Activated CD4-positive, alpha-beta T cell treated with anti-CD3 and anti-CD28 coated beads, Interleukin-2, amount 10 ng/mL, durations not matched to agents 7 days and 5 days (primary cell): Measurements from ENCODE around the gene TRIM63. TPM values are rescaled to one million over a fixed set of nuclear protein-coding genes. Genes with fewer than 3 reads are reported as not detected.

Experiments
- CTCF ChIA-PET: fragments of 350-600 bp; sonication (Branson Sonifier 250); formaldehyde crosslinking; loops from one replicate; lab custom pipeline; 2021; ENCODE audit warnings: antibody characterized with exemption; lab: Charles Lee
- POLR2A ChIA-PET: fragments of 350-600 bp; sonication (Branson Sonifier 250); formaldehyde crosslinking; loops from one replicate; lab custom pipeline; 2021; ENCODE audit warnings: antibody characterized with exemption; lab: Charles Lee
- DNase-seq: peaks from one replicate; pipeline ENCODE4 v3.0.0-alpha.2; 2020
- H3K27ac Mint-ChIP-seq: one replicate; pipeline ENCODE4 v1.8.0; 2021; ENCODE audit warnings: mild to moderate bottlenecking, moderate library complexity, mixed read lengths
- H3K27me3 Mint-ChIP-seq: one replicate; pipeline ENCODE4 v1.8.0; 2021; ENCODE audit warnings: mixed read lengths
- H3K36me3 Mint-ChIP-seq: one replicate; pipeline ENCODE4 v1.8.0; 2021; ENCODE audit warnings: low read depth, mixed read lengths
- H3K4me1 Mint-ChIP-seq: one replicate; pipeline ENCODE4 v1.8.0; 2021; ENCODE audit warnings: mixed read lengths
- H3K4me3 Mint-ChIP-seq: one replicate; pipeline ENCODE4 v1.8.0; 2021; ENCODE audit warnings: mild to moderate bottlenecking, moderate library complexity, mixed read lengths
- H3K9me3 Mint-ChIP-seq: one replicate; pipeline ENCODE4 v1.8.0; 2021; ENCODE audit warnings: mixed read lengths
- total RNA-seq, 2 experiments: library from RNA; stranded (reverse); gene quantifications; one replicate each; pipeline ENCODE4 v1.2.3, GENCODE V29; 2021

Gene TRIM63
- total RNA-seq, 2 experiments from 2014 or later = 0.10 TPM

DNA sequence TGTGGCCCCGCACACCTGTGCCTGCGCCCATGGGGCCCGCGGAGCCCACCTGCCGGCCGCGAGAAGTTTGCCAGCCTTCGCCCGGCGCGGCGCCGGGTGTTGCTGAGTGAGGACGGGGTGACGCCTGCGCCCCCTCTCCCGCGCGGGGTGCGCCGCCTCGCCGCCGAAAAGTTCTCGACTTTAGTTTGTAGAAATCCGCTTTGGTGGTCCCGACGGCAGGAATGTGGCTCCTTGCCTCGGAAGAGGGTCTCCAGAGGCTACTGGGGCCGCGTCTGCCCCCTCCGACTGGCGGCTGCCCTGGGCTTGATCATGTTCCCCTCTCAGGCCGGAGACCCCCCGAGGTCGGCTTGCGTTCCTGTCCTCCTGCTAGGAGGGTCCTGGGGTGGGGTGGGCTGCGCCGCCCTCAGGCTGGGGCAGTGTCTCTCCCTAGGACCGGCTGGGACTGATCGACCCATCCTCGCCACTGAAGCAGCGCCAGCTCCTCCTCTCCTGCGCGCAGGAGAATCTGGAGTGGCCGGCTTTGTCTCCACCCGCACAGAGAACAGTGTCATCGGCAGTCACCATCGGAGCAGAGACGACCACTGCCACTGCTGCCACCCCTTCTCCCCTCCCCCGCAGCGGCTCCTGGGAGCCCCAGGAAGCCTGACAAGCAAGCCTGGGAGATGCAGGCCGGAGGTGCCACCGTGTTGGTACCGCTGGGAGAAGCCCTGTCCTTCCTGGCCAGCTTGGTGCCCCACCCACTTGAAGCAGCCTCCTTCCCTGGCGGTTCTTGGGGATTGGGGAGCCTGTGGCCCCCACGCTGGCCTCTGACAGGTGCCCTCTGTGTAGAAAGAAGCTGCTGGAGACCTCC, 21.0 kb downstream of the TRIM63 start:
- peaks cover 73% of the 10 kb centered on the region for H3K27me3 Mint-ChIP-seq
- ChIA-PET CTCF (interaction anchor here (0.6 to 1.3 kb wide), 5 partner anchors 8 to 456 kb away, joined by 3 to 6 read pairs (median 5); no protein-coding TSS in a partner anchor), POLR2A (no interaction called here)
- no peaks in the 10 kb centered on the region for H3K9me3 Mint-ChIP-seq
- no peak overlapping the region for H3K27ac Mint-ChIP-seq
- peaks cover 9% of the 10 kb centered on the region for H3K4me1 Mint-ChIP-seq
- H3K4me3 Mint-ChIP-seq = no peak overlapping the region
- no peak for DNase-seq
- no peaks in the 10 kb centered on the region for H3K36me3 Mint-ChIP-seq

DNA sequence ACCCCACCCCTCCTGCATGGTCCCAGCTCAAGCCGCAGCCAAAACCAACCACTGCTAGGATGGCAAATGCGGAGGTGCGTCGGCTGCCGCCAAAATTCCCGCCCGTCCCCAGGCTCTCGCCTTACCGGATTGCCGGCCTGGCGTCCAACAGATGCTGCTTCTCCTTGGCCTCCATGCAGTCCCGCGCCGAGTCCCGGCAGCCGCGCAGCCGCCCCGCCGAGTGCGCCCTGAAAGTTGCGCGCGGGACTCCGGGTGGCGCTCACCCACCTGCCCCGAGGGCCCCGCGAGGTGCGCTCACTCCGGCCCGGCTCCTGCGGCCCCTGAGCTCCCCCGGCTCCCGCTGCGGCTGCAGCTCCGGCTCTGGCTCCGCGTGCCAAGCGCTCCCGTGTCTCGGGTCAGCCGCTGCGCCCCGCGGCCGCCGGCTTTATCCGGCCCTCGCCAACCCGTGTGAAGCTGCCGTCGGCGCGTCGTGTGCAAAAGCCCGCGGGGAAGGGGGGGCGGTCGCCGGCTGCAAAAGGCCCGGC, 21.6 kb downstream of the TRIM63 start, which contains the start of gene SLC30A2:
SLC30A2 (minus strand) TSS at position 397 of the 524 bp plus-strand sequence; CDS start at position 175, 222 bp downstream.
- peaks cover 3% of the 10 kb centered on the region for H3K4me1 Mint-ChIP-seq
- POLR2A ChIA-PET = no interaction called here
- H3K27me3 Mint-ChIP-seq = peaks cover 67% of the 10 kb centered on the region
- no peak within 1 kb of the TSS for H3K4me3 Mint-ChIP-seq
- H3K9me3 Mint-ChIP-seq = no peaks in the 10 kb centered on the region
- no peak for DNase-seq
- no peak within 1 kb of the TSS for H3K27ac Mint-ChIP-seq
- CTCF ChIA-PET = interaction anchor here (0.6 to 2.3 kb wide), 4 partner anchors 11 to 456 kb away, joined by 4 to 9 read pairs (median 5); no protein-coding TSS in a partner anchor
- H3K36me3 Mint-ChIP-seq = no peaks in the 10 kb centered on the region

DNA sequence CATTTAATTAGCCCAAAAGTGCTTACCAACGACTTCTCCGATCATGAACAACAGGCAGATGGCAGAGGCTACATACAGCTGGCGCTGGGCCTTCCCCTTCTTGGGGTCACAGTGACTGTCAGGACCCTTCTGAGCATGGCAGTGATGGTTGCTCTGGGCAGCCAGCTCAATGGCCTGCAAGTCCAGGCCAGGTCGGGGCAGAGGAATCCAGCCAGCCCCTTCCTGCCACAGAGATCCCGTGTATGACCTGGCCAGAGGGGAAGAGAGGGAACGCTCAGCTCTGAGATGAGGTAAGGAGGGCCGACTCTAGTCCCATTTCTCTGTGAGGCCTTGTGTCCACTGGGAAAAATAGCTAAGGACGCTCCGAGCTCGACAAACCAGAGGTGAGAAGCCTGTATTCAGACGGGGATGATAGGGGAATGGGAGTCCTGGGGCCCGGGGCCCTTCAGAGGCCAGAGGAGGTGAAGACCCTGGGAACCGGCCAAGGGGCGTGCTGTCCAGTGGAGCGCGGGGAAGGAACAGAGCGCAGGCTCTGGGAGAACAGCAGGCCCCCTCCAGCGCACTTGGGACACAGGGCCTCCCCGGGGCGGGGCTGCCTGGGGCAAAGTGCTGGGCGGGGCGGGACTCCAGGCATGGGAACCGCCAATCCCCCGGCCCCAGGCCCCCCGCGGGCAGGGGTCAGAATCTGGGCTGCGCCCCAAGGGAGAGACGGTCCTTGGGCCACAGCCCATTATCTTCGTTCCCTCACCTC, 22.3 kb downstream of the TRIM63 start:
- Mint-ChIP-seq H3K4me3 (no peak overlapping the region), H3K27me3 (peaks cover 65% of the 10 kb centered on the region), H3K27ac (no peak overlapping the region), H3K9me3 (no peaks in the 10 kb centered on the region), H3K36me3 (no peaks in the 10 kb centered on the region), H3K4me1 (peaks cover 2% of the 10 kb centered on the region)
- POLR2A ChIA-PET = no interaction called here
- no peak for DNase-seq
- CTCF ChIA-PET = interaction anchor here (0.6 to 2.3 kb wide), 3 partner anchors 10 to 151 kb away, joined by 3 to 9 read pairs (median 8); no protein-coding TSS in a partner anchor

DNA sequence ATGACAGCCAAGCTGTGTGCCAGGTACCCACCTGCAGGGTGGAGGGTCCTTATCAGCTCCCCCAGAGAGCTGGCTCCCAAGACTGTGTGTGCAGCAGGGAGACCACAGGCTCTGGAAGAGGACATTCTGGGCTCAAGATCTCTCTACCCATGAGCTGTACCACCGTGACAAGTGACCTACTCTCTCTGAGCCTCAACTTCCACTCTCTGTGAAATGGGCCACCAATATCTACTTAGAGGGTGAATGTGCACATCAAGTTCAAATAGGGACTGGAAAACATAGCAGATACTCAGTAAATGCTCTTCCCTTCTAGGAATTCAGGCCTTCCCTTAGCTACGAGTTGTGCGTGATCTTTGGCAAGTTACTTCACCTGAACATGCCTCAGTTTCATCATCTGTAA, 23.0 kb downstream of the TRIM63 start:
- no peak for DNase-seq
- H3K4me1 Mint-ChIP-seq = peaks cover 2% of the 10 kb centered on the region
- no peaks in the 10 kb centered on the region for H3K9me3 Mint-ChIP-seq
- H3K36me3 Mint-ChIP-seq = no peaks in the 10 kb centered on the region
- ChIA-PET POLR2A (no interaction called here), CTCF (interaction anchor here (1.3 to 2.3 kb wide), 3 partner anchors 9 to 101 kb away, joined by 5 to 9 read pairs (median 8); no protein-coding TSS in a partner anchor)
- peaks cover 58% of the 10 kb centered on the region for H3K27me3 Mint-ChIP-seq
- H3K4me3 Mint-ChIP-seq = no peak overlapping the region
- no peak overlapping the region for H3K27ac Mint-ChIP-seq

DNA sequence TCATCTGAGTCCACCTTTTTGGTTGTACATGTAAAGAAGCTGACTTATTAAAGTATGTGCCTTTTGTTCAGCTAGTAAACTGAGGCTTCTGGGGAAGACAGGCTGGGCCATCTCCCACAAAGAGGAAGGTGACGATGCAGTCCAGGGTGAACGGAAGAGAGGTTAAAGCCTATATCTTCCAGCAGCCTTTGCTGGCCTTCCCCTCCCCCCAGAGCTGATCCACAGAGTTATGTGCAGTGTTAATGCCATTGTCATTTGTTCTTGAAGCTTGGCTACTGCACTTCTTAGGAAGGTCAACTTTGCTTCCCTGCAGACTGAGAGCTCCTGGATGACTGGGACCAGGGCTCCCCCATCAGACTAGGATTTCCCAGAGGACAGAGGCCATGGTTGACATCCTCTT, 23.7 kb downstream of the TRIM63 start:
- ChIA-PET POLR2A (no interaction called here), CTCF (interaction anchor here (0.6 to 2.3 kb wide), 4 partner anchors 8 to 844 kb away, joined by 4 to 9 read pairs (median 6); no protein-coding TSS in a partner anchor)
- Mint-ChIP-seq H3K9me3 (no peaks in the 10 kb centered on the region), H3K27ac (no peak overlapping the region), H3K4me1 (peaks cover 2% of the 10 kb centered on the region), H3K36me3 (no peaks in the 10 kb centered on the region), H3K4me3 (no peak overlapping the region), H3K27me3 (peaks cover 51% of the 10 kb centered on the region)
- DNase-seq = no peak

DNA sequence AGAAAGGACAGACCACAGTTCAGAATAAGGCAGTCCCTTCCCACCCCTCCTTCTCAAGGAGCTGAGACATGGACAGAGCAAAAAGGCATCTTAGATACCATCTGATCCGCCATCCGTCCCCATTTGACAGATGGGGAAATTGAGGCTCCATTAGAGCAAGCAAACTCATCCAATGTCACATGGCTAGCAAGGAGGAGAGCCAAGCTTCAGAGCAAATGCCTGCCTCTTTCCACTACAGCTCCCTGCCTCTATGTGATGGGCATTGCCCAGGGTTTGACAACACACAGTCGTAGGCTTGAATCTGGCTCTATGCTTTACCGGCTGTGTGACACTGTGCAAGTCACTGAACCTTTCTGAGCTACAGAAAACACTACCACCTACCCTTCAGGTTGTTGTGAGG, 25.5 kb downstream of the TRIM63 start:
- Mint-ChIP-seq H3K4me1 (peaks cover 2% of the 10 kb centered on the region), H3K9me3 (no peaks in the 10 kb centered on the region), H3K27me3 (peaks cover 35% of the 10 kb centered on the region), H3K27ac (no peak overlapping the region), H3K4me3 (no peak overlapping the region), H3K36me3 (no peaks in the 10 kb centered on the region)
- DNase-seq = no peak
- POLR2A ChIA-PET = no interaction called here
- CTCF ChIA-PET = interaction anchor here (1.1 to 1.9 kb wide), 3 partner anchors 11 to 103 kb away, joined by 3 to 9 read pairs (median 3); no protein-coding TSS in a partner anchor

DNA sequence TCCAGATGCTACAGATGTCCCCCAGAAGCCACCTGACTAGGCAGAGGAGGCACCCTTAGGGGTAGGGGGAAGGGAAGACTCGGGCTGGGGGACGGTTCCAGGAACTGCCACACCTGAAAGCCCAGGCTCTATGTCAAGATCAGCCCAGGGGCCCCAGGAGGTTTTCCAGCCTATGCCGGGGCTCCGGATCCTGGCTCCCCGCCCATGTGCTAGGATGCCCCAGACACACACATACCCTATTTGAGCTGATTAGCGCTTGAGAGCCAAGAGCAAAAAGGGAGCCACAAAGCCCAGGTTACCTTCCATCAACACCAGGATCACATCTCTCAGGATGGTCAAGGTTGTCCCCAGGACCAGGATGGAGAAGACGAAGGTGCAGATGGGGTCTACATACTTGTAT, 26.0 kb downstream of the TRIM63 start:
- Mint-ChIP-seq H3K36me3 (no peaks in the 10 kb centered on the region), H3K27me3 (peaks cover 30% of the 10 kb centered on the region), H3K4me1 (peaks cover 2% of the 10 kb centered on the region), H3K27ac (no peak overlapping the region), H3K9me3 (no peaks in the 10 kb centered on the region), H3K4me3 (no peak overlapping the region)
- DNase-seq = no peak
- POLR2A ChIA-PET = no interaction called here
- CTCF ChIA-PET = interaction anchor here (0.8 to 1.9 kb wide), 4 partner anchors 12 to 42 kb away, joined by 3 to 9 read pairs (median 4); no protein-coding TSS in a partner anchor

DNA sequence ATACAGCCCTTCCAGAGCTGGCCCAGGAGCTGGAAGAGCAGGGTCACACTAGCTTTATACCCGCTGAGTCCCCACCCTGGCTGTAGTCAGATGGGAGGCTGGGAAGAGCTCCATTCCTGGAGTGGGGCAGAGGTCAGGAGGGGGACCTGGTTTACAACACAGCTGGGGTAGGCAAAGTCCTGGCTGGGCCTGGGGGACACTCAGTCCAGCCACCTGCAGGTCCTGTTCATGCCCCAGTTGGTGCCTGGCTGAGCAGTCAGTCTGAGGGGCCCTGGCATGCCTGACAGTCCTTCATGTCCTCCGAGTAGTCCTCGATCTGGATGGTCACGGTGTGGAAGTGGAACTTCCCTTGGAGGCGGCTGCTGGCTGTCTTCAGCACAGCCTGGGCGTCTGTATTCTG, 28.5 kb downstream of the TRIM63 start:
- Mint-ChIP-seq H3K27me3 (peaks cover 22% of the 10 kb centered on the region), H3K36me3 (no peaks in the 10 kb centered on the region), H3K27ac (no peak overlapping the region), H3K4me1 (peaks cover 10% of the 10 kb centered on the region), H3K4me3 (no peak overlapping the region), H3K9me3 (no peaks in the 10 kb centered on the region)
- POLR2A ChIA-PET = interaction anchor here (0.5 kb wide), 1 partner anchor 19 kb away, joined by 4 read pairs; no protein-coding TSS in a partner anchor
- DNase-seq = no peak
- CTCF ChIA-PET = interaction anchor here (0.6 kb wide), 1 partner anchor 21 kb away, joined by 3 read pairs; no protein-coding TSS in a partner anchor

DNA sequence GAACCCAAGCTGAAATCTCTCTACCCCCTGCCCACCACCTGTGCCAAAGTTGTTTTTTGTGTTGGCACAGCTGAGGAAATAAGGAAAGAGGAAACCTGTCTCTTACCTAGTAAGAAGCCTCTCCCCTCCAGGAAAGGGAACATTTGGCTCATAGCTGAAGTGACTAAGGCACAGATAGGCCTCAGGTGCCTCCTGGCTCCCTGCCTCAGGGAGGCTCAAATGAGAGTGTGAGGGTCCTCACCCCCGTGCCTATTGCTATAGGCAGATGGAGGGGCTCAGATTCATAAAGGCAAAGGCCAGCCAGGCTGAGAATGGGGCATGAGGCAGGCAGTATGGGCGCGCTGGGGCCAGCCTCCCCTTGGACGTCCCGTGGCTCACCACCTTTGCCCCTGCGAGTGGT, 29.0 kb downstream of the TRIM63 start:
- Mint-ChIP-seq H3K4me3 (no peak overlapping the region), H3K36me3 (no peaks in the 10 kb centered on the region), H3K4me1 (peaks cover 10% of the 10 kb centered on the region), H3K27me3 (peaks cover 18% of the 10 kb centered on the region), H3K9me3 (no peaks in the 10 kb centered on the region), H3K27ac (no peak overlapping the region)
- no peak for DNase-seq
- POLR2A ChIA-PET = interaction anchor here (0.5 kb wide), 1 partner anchor 18 kb away, joined by 4 read pairs; no protein-coding TSS in a partner anchor
- CTCF ChIA-PET = interaction anchor here (0.6 to 1.0 kb wide), 2 partner anchors 8 to 21 kb away, joined by 3 read pairs; no protein-coding TSS in a partner anchor

DNA sequence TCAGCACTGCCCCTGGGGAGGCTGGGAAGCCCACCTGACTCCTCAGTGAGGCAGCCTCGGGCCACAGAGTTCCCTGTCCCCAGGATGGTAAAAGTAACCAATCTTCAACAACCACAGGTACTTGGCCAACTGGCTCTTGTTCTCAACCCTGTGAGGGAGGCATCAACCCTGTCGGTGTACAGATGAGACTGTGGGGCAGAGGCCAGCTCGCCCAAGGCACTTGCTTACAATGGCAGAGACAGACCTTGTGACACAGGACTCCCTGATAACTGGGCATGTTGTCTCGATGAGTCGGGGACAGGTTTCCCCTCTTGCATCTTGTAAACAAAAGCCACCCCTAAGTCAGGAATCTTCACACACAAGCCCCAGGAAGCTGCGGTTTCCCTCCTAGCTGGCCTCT, 29.5 kb downstream of the TRIM63 start:
- H3K4me1 Mint-ChIP-seq = peaks cover 10% of the 10 kb centered on the region
- H3K27me3 Mint-ChIP-seq = peaks cover 13% of the 10 kb centered on the region
- DNase-seq = no peak
- no peak overlapping the region for H3K27ac Mint-ChIP-seq
- CTCF ChIA-PET = interaction anchor here (1.0 kb wide), 1 partner anchor 9 kb away, joined by 3 read pairs; no protein-coding TSS in a partner anchor
- POLR2A ChIA-PET = no interaction called here
- no peaks in the 10 kb centered on the region for H3K36me3 Mint-ChIP-seq
- H3K4me3 Mint-ChIP-seq = no peak overlapping the region
- no peaks in the 10 kb centered on the region for H3K9me3 Mint-ChIP-seq

DNA sequence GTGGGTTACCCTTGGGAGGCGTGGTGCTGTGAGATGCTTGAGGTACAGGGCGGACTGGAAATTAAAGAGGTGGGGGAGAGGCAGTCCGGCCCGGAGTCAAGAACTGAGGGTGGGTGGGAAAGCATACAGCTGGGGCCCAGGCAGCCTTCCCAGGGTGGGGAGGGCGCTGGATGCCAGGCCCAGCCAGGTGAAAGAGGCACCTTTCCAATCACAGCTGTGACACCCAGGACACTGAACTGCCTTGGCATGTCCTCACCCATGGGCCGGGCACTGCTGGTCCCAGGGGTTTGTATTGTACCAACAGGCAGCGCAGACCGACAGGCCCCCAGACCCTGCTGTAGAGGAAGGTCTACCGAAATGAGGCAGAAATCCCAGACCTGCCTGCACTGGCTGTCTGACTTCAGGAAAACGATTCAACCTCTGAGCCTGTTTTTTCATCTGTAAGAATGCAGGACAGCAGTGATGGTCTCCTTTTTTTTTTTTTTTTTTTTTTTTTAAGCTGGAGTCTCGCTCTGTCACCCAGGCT, 30.6 kb downstream of the TRIM63 start:
- Mint-ChIP-seq H3K4me3 (no peak overlapping the region), H3K4me1 (peaks cover 10% of the 10 kb centered on the region), H3K27me3 (peaks cover 13% of the 10 kb centered on the region), H3K27ac (no peak overlapping the region), H3K9me3 (no peaks in the 10 kb centered on the region), H3K36me3 (no peaks in the 10 kb centered on the region)
- CTCF ChIA-PET = interaction anchor here (0.7 to 2.6 kb wide), 17 partner anchors 8 to 381 kb away, joined by 3 to 11 read pairs (median 4); partner anchors contain the start of genes PAFAH2 and ZNF593
- POLR2A ChIA-PET = no interaction called here
- DNase-seq = no peak
